ENCODE measurements around the gene IFNL2.
"Not testable (repeated sequence)": the region's sequence is repeated elsewhere in the genome, so short reads cannot be mapped to it uniquely, and the experiment has no call there.

IFNL2 gene

DNA sequence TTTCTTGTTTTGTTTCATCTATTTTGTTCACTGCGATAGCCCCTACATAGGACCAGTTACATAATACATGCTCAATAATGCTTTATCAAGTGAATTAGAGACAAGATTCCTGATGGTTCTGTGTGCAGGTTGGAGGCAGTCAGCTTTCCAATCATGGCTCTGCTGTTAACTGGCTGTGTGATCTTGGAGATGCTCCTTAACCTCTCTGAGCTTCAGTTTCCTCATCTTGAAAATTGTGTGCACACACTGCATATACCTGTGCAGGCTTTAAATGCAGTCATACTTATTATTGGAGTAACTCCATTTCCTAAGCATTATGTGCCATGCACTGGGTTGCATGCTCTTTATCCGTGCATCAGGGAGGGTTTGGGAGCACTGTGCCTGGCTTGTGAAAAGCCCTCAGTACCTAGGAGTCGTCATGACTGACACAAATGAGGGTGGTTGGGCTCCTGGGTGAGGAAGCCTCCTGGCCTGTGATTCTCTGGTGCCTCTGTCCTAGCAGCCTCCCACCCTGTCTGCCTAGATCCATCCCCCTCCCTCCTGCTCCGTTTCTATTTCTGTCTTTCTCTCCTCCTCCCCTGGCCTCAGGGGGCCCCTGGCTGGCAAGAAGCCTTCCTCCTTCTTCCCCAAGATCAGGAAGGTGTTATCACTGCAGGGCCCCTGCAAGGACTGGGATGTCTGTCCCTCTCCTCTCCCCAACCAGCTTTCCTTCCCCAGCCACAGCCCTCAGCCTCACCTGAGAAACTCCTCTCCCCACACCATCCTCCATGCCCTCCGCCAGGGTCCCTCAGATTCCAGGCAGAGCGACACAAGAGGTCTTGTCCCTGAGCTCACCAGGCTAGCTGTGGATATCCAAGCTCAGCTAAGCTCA is 36.7 kb downstream of the IFNL2 start:
- DNase-seq (ENCODE audit: low read depth, low spot score), result no peak
- Histone ChIP-seq H3K9me3 (ENCODE audit: insufficient read depth, low read length) (no peaks in the 10 kb centered on the region), H3K4me3 (ENCODE audit: insufficient read length, low read depth) (no peak overlapping the region), H3K36me3 (ENCODE audit: insufficient read depth, insufficient read length, low read length) (no peaks in the 10 kb centered on the region), H3K27me3 (ENCODE audit: insufficient read depth, insufficient read length) (peaks cover 5% of the 10 kb centered on the region), H3K9ac (ENCODE audit: insufficient read length, low read depth) (no peak overlapping the region), H3K4me1 (ENCODE audit: insufficient read depth, insufficient read length) (peaks cover 3% of the 10 kb centered on the region)
- TF ChIP-seq YY1 (IDR thresholded peaks at IDR 0.05; ENCODE audit: insufficient read depth, insufficient read length), result no peak
- no peak for TF ChIP-seq ZNF274 (IDR thresholded peaks at IDR 0.05; ENCODE audit: low read depth, low read length)
- TF ChIP-seq SUZ12 (IDR thresholded peaks at IDR 0.05; ENCODE audit: extremely low read depth, insufficient read depth, insufficient read length), result no peak

DNA sequence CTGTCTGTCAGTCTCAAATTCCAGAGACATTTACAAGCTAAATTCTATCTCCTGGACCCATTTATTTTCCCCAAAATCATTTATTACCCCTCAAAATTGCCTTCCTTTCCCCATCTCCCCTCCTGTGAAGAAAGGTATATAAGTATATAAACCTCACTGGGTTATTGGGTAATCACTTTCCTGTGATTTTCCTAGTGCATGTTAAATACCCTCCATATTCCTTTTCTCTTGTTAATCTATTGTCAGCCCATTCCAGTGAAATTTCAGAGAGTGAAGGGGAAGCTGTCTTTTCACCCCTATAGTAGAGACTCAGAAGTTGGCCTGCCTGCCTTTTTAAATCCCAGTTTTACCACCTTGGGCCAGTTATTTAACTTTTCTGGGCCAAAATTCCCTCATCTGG is 37.9 kb downstream of the IFNL2 start:
- Histone ChIP-seq H3K9ac (ENCODE audit: insufficient read length, low read depth) (no peak overlapping the region), H3K9me3 (ENCODE audit: insufficient read depth, low read length) (no peaks in the 10 kb centered on the region), H3K27me3 (ENCODE audit: insufficient read depth, insufficient read length) (peaks cover 5% of the 10 kb centered on the region), H3K4me1 (ENCODE audit: insufficient read depth, insufficient read length) (peaks cover 10% of the 10 kb centered on the region), H3K36me3 (ENCODE audit: insufficient read depth, insufficient read length, low read length) (no peaks in the 10 kb centered on the region), H3K4me3 (ENCODE audit: insufficient read length, low read depth) (no peak overlapping the region)
- TF ChIP-seq ZNF274 (IDR thresholded peaks at IDR 0.05; ENCODE audit: low read depth, low read length), result no peak
- TF ChIP-seq YY1 (IDR thresholded peaks at IDR 0.05; ENCODE audit: insufficient read depth, insufficient read length), result no peak
- no peak for TF ChIP-seq SUZ12 (IDR thresholded peaks at IDR 0.05; ENCODE audit: extremely low read depth, insufficient read depth, insufficient read length)
- no peak for DNase-seq (ENCODE audit: low read depth, low spot score)

DNA sequence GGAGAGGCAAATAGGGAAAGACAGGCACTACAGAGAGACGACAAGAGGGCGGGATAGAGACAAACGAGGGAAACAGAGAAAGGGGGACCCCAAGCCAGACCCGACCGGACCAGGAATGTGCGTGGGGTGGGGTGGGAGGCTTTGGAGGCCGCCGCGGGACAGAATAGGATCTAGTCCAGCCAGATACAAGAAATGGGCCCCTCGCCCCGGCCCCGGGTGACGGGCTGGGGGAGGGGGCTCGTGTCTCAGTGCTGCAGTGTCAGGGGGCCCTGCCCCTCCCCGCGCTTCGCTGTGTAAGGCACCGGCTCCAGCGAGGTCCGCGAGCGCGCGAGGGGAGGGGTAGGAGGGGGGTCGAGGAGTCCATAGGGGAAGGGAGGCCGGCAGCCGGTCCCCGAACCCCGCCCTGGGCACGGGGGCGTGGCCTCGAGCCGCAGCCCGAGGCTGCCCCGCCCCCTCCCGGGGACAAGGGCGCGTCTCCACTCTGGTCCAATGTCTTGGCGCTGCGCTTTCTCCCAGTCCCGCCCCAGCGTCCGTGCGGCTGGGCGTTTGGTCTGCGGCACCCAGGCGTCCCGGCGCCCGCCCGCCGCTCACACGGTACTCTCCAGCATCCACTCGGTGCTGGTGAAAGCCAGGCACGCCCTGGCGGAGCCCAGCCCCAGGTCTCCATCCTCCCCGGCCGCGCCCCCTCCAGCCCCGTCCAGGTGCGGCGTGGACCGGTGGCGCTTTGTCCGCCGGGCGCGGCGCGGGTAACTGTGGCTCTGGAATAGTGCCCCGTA is 39.0 kb downstream of the IFNL2 start:
- Histone ChIP-seq H3K36me3 (ENCODE audit: insufficient read depth, insufficient read length, low read length) (no peaks in the 10 kb centered on the region), H3K27me3 (ENCODE audit: insufficient read depth, insufficient read length) (peaks cover 5% of the 10 kb centered on the region), H3K4me3 (ENCODE audit: insufficient read length, low read depth) (peak overlapping the region; percentile 63), H3K9me3 (ENCODE audit: insufficient read depth, low read length) (no peaks in the 10 kb centered on the region), H3K9ac (ENCODE audit: insufficient read length, low read depth) (peak overlapping the region; percentile 89), H3K4me1 (ENCODE audit: insufficient read depth, insufficient read length) (peaks cover 10% of the 10 kb centered on the region)
- DNase-seq (ENCODE audit: low read depth, low spot score), result peak; percentile 44
- no peak for TF ChIP-seq YY1 (IDR thresholded peaks at IDR 0.05; ENCODE audit: insufficient read depth, insufficient read length)
- TF ChIP-seq SUZ12 (IDR thresholded peaks at IDR 0.05; ENCODE audit: extremely low read depth, insufficient read depth, insufficient read length), result no peak
- no peak for TF ChIP-seq ZNF274 (IDR thresholded peaks at IDR 0.05; ENCODE audit: low read depth, low read length)

DNA sequence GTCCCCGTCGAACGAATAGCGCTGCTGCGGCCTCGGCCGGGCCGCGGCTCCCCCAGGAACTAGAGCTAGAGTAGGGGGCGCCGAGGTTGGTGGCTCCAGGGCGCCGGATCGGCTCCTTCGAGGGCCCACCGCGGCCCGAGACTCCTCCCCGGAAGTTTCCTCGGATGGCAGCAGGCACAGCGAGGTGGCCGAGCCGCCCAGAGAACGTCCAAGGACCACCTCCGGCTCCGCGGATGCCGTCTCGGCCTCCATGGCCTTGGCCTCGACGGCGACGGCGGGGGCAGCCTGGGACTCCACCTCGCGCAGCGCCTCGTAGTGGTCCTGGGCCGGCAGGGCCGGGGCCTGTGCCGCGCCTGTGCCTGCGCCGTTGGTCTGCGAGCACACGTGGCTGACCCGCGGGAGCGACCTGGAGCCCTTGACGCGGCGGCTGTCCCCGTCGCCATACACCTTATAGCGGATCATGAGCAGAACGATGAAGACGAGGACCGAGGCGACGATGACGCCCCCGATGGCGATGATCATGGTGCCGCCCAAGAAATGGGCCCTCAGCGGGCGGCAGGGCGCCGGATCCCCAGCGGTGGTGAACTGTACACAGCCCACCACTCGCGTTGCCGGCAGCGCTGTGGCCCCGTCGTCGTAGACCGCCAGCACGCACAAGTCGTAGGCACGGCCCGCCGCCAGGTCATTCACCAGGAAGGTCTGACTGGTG is 39.8 kb downstream of the IFNL2 start:
- peaks cover 10% of the 10 kb centered on the region for H3K4me1 ChIP-seq (ENCODE audit: insufficient read depth, insufficient read length)
- no peak for TF ChIP-seq ZNF274 (IDR thresholded peaks at IDR 0.05; ENCODE audit: low read depth, low read length)
- no peak for TF ChIP-seq YY1 (IDR thresholded peaks at IDR 0.05; ENCODE audit: insufficient read depth, insufficient read length)
- TF ChIP-seq SUZ12 (IDR thresholded peaks at IDR 0.05; ENCODE audit: extremely low read depth, insufficient read depth, insufficient read length), result no peak
- DNase-seq (ENCODE audit: low read depth, low spot score), result no peak
- peak overlapping the region; percentile 89 for H3K9ac ChIP-seq (ENCODE audit: insufficient read length, low read depth)
- H3K36me3 ChIP-seq (ENCODE audit: insufficient read depth, insufficient read length, low read length), result no peaks in the 10 kb centered on the region
- H3K27me3 ChIP-seq (ENCODE audit: insufficient read depth, insufficient read length), result peaks cover 5% of the 10 kb centered on the region
- H3K4me3 ChIP-seq (ENCODE audit: insufficient read length, low read depth), result peak overlapping the region; percentile 63
- no peaks in the 10 kb centered on the region for H3K9me3 ChIP-seq (ENCODE audit: insufficient read depth, low read length)

DNA sequence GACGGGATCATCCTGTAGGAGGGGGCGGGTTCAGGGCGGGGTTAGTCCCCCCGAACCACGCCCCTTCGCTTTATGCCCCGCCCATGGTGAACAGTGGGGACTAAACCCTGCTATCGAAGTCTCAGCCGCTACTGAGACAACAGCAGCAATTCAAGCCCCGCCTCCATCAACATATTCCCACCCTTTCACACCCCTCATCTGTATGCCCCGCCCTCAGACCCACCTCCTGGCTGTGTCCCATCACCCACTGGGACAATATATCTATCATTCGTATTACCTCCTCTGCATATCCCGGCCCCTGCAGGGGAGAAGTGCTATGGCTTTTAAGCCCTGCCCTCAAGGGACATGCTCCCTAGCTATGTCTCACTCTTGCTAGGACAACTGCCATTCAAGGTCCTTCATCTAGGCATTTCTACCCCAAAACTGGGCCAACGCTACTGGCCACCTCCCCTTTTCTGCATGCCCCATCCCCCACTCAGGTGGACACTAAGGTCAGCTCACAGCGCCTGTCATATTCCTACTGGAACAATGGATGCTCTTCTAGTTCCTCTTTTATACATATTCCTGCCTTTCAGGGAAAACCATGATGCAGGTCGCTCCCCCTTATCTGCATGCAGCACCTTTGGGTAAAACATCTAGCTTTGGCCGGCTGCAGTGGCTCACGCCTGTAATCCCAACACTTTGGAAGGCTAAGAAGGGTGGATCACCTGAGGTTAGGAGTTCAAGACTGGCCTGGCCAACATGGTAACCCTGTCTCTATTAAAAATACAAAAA is 40.5 kb downstream of the IFNL2 start:
- no peak for DNase-seq (ENCODE audit: low read depth, low spot score)
- H3K4me3 ChIP-seq (ENCODE audit: insufficient read length, low read depth), result peak overlapping the region; percentile 63
- H3K9ac ChIP-seq (ENCODE audit: insufficient read length, low read depth), result peak overlapping the region; percentile 89
- peaks cover 10% of the 10 kb centered on the region for H3K4me1 ChIP-seq (ENCODE audit: insufficient read depth, insufficient read length)
- TF ChIP-seq SUZ12 (IDR thresholded peaks at IDR 0.05; ENCODE audit: extremely low read depth, insufficient read depth, insufficient read length) (no peak), YY1 (IDR thresholded peaks at IDR 0.05; ENCODE audit: insufficient read depth, insufficient read length) (no peak), ZNF274 (IDR thresholded peaks at IDR 0.05; ENCODE audit: low read depth, low read length) (no peak)
- no peaks in the 10 kb centered on the region for H3K9me3 ChIP-seq (ENCODE audit: insufficient read depth, low read length)
- H3K36me3 ChIP-seq (ENCODE audit: insufficient read depth, insufficient read length, low read length), result no peaks in the 10 kb centered on the region
- H3K27me3 ChIP-seq (ENCODE audit: insufficient read depth, insufficient read length), result peaks cover 5% of the 10 kb centered on the region

DNA sequence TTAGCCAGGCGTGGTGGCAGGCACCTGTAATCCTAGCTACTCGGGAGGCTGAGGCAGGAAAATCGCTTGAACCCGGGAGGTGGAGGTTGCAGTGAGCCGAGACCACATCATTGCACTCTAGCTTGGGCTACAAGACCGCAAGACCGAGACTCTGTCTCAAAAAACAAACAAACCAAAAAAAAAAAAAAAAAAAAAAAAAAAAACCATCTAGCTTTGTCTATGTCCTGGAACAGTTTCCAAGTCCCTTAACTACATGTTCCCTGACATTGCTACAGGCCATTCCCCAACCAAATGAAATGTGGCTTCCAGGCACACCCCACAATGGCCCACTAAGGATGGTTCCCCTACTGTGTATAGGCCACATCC is 41.1 kb downstream of the IFNL2 start:
- not testable (repeated sequence) for DNase-seq (ENCODE audit: low read depth, low spot score); H3K27me3 ChIP-seq (ENCODE audit: insufficient read depth, insufficient read length); H3K4me3 ChIP-seq (ENCODE audit: insufficient read length, low read depth); H3K36me3 ChIP-seq (ENCODE audit: insufficient read depth, insufficient read length, low read length); H3K9me3 ChIP-seq (ENCODE audit: insufficient read depth, low read length); H3K9ac ChIP-seq (ENCODE audit: insufficient read length, low read depth)
- peaks cover 10% of the 10 kb centered on the region for H3K4me1 ChIP-seq (ENCODE audit: insufficient read depth, insufficient read length)

Data from NT2/D1 (cell line).